Stimulated activated naive CD8-positive, alpha-beta T cell treated with anti-CD3 and anti-CD28 coated beads, Interleukin-15, Interleukin-2, amounts not matched to agents 100 ng/mL and 50 ng/mL, for 24 hours (primary cell): ENCODE data around the gene SIRPD.
"Not testable (repeated sequence)": the region's sequence is repeated elsewhere in the genome, so short reads cannot be mapped to it uniquely, and the experiment has no call there.

Experiments
- H3K27ac Mint-ChIP-seq: one replicate; pipeline ENCODE4 v1.8.0; 2021; ENCODE audit warnings: mild to moderate bottlenecking, mixed read lengths
- H3K27me3 Mint-ChIP-seq: one replicate; pipeline ENCODE4 v1.8.0; 2021; ENCODE audit warnings: mixed read lengths
- H3K36me3 Mint-ChIP-seq: one replicate; pipeline ENCODE4 v1.8.0; 2021; ENCODE audit warnings: low read depth, mixed read lengths
- H3K4me1 Mint-ChIP-seq: one replicate; pipeline ENCODE4 v1.8.0; 2021; ENCODE audit warnings: low read depth, mixed read lengths
- H3K4me3 Mint-ChIP-seq: one replicate; pipeline ENCODE4 v1.8.0; 2021; ENCODE audit warnings: mild to moderate bottlenecking, mixed read lengths
- H3K9me3 Mint-ChIP-seq: one replicate; pipeline ENCODE4 v1.8.0; 2021; ENCODE audit warnings: mixed read lengths

The SIRPD gene

DNA sequence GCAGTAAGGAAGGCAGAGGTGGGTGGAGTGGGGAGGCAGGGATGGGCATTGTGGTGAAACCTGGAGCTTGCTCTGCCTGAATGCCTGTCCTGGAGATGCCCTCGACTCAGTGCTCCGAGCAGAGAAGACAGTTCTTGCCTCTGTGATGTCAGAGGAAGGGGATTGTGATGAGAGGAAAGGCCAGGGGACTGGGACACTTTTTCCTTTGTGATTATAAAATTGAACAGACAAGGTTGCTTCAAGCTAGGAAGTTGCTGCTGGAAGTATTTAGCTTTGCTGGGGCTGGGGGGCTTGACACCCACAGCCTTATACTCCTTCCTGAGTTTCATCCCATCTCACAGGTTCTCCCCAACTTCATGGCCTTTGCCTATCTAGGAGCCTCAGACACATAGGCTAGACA lies at the start of gene SIRPD:
TSS of gene SIRPD (minus strand) at position 101 of the 400 bp plus-strand sequence. CDS start at position 49, 52 bp downstream.
- H3K36me3 Mint-ChIP-seq: peaks cover 1% of the 10 kb centered on the region
- H3K4me1 Mint-ChIP-seq: peaks cover 21% of the 10 kb centered on the region

GRCh38 chr20:1600736-1601135 lies 43.2 kb upstream of the SIRPD start:
- Mint-ChIP-seq H3K4me1 (no peaks in the 10 kb centered on the region), H3K4me3 (no peak overlapping the region), H3K27me3 (no peaks in the 10 kb centered on the region), H3K36me3 (no peaks in the 10 kb centered on the region), H3K9me3 (no peaks in the 10 kb centered on the region), H3K27ac (no peak overlapping the region)

More for the DNA sequence above, at the start of gene SIRPD:
- H3K27me3 Mint-ChIP-seq: no peaks in the 10 kb centered on the region
- H3K4me3 Mint-ChIP-seq: no peak within 1 kb of the TSS
- H3K27ac Mint-ChIP-seq: no peak within 1 kb of the TSS
- peaks cover 9% of the 10 kb centered on the region for H3K9me3 Mint-ChIP-seq

GRCh38 chr20:1595333-1595732 lies 37.8 kb upstream of the SIRPD start:
- no peaks in the 10 kb centered on the region for H3K9me3 Mint-ChIP-seq
- H3K36me3 Mint-ChIP-seq: no peaks in the 10 kb centered on the region
- H3K27me3 Mint-ChIP-seq: no peaks in the 10 kb centered on the region
- no peak overlapping the region for H3K27ac Mint-ChIP-seq
- H3K4me3 Mint-ChIP-seq: no peak overlapping the region
- no peaks in the 10 kb centered on the region for H3K4me1 Mint-ChIP-seq

GRCh38 chr20:1588533-1589460 lies 31.3 kb upstream of the SIRPD start:
- Mint-ChIP-seq H3K27me3 (no peaks in the 10 kb centered on the region), H3K36me3 (no peaks in the 10 kb centered on the region), H3K4me3 (no peak overlapping the region), H3K9me3 (no peaks in the 10 kb centered on the region), H3K4me1 (no peaks in the 10 kb centered on the region), H3K27ac (no peak overlapping the region)

DNA sequence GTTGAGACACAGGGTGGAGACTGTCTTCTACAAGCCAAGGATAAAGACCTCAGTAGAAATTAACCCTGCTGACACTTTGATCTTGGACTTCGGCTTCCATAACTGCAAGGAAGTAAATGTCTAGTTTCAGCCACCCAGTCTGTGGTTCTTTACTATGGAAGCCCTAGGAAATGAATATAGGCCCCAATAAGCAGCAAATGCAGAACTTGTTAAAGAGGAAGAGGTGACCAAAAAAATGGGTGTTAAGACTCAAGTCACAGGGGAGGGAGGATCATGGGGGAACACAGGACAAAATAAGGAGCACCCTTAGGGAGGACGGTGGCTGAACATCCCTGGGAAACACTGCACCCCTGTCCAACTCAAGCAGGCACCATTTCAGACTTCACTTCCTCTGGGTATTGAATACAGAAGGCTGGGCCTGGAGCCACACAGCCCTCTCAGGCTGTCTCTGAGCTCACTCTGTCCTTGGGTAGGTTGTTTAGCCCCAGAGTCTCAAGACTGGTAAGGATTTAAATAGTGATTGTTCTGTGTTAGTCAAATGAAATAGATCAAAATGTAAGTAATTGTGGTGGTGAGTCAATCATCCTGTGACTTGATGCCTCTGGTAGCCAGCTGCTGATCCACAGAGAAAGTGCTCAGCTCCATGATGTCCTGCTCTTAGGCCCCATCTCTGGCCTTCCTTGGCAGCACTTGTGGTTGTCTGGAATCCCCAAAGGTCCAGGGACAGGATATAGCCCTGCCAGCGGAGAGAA lies 30.5 kb upstream of the SIRPD start:
- no peaks in the 10 kb centered on the region for H3K9me3 Mint-ChIP-seq
- H3K4me1 Mint-ChIP-seq: no peaks in the 10 kb centered on the region
- H3K27me3 Mint-ChIP-seq: no peaks in the 10 kb centered on the region
- no peaks in the 10 kb centered on the region for H3K36me3 Mint-ChIP-seq
- H3K4me3 Mint-ChIP-seq: no peak overlapping the region
- H3K27ac Mint-ChIP-seq: no peak overlapping the region

- Mint-ChIP-seq H3K27ac (no peak overlapping the region), H3K4me3 (no peak overlapping the region), H3K27me3 (no peaks in the 10 kb centered on the region), H3K4me1 (peaks cover 20% of the 10 kb centered on the region), H3K36me3 (no peaks in the 10 kb centered on the region), H3K9me3 (no peaks in the 10 kb centered on the region)
Measured at GRCh38 chr20:1579488-1579887, 22.0 kb upstream of the SIRPD start.

DNA sequence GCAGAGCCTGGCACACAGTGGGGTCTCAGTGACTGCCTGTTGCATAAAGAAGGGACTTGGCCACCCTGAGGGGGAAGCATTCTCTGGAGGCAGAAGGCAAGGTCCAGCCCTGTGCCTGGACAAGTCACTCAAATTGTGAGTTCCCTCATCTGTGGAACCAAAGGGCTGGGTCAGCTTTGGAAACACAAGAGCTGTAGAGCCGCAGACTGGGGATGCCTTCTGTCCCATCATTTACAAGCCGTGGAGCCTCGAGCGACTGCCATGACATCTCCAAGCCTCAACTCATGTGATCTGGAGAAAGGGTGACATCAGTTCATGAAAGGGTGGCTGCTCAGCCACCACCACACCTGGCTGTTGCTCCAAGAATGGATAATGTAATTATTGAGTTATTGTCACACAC lies 20.4 kb upstream of the SIRPD start:
- H3K27ac Mint-ChIP-seq: no peak overlapping the region
- no peaks in the 10 kb centered on the region for H3K9me3 Mint-ChIP-seq
- H3K36me3 Mint-ChIP-seq: no peaks in the 10 kb centered on the region
- H3K4me1 Mint-ChIP-seq: peaks cover 20% of the 10 kb centered on the region
- H3K27me3 Mint-ChIP-seq: no peaks in the 10 kb centered on the region
- H3K4me3 Mint-ChIP-seq: no peak overlapping the region

DNA sequence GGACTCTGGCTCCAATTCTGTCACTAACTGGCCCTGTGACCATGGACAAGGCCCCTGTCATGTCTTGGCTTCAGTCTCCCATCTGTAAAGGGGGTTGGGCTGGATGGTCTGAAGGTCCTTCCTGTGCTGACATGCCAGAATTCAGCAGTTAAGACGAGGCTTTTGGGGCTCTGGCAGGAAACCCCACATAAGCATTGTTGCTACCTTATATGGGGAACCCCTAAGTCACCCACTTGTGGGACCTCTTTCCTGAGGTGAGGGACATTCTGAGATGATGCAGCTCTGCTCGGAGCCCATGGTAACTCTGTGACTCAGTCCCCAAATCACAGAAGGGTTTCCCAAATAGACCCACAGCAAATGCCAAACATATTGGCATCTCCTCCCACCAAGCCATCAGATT lies 19.8 kb upstream of the SIRPD start:
- not testable (repeated sequence) for H3K27ac Mint-ChIP-seq, H3K27me3 Mint-ChIP-seq, H3K9me3 Mint-ChIP-seq, H3K36me3 Mint-ChIP-seq, H3K4me3 Mint-ChIP-seq
- H3K4me1 Mint-ChIP-seq: peaks cover 20% of the 10 kb centered on the region

DNA sequence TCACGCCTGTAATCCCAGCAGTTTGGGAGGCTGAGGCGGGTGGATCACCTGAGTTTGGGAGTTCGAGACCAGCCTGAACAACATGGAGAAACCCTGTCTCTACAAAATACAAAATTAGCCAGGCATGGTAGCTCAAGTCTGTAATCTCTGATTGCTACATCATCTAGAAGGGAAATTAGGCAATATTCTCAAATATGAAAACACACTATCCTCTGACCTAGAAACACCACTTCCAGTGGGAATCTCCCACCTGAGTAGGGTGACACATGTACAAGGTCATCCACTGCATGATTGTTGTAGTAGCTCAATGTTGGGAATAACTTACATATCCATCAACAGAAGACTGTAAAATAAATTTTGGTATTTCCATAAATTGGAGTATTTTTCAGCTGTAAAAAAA lies 19.1 kb upstream of the SIRPD start:
- H3K4me1 Mint-ChIP-seq: peaks cover 20% of the 10 kb centered on the region
- H3K9me3 Mint-ChIP-seq: no peaks in the 10 kb centered on the region
- H3K4me3 Mint-ChIP-seq: no peak overlapping the region
- peak overlapping the region; percentile 8 for H3K27ac Mint-ChIP-seq
- no peaks in the 10 kb centered on the region for H3K36me3 Mint-ChIP-seq
- H3K27me3 Mint-ChIP-seq: no peaks in the 10 kb centered on the region

DNA sequence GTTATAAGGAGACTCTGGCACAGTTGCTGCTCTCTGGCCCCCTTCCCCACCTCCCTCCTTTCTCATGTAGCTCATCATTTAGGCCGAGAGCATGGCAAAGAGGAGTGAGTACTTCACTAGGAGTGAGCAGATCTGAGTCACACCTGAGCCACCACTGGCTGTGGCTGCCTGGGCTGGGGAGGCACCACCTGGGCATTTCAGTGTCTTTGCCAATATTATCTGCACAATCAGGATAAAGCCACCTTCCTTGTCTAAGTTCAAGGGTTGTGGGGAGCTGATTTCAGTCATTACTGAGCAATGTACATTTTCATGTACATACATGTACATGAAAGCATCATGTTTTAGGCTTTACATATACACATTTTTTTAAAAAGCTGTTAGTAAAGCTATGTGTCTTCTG lies 18.5 kb upstream of the SIRPD start:
- H3K9me3 Mint-ChIP-seq, H3K27ac Mint-ChIP-seq, H3K36me3 Mint-ChIP-seq, H3K27me3 Mint-ChIP-seq, H3K4me3 Mint-ChIP-seq: not testable (repeated sequence)
- H3K4me1 Mint-ChIP-seq: peaks cover 20% of the 10 kb centered on the region

- H3K4me3 Mint-ChIP-seq, H3K27me3 Mint-ChIP-seq, H3K27ac Mint-ChIP-seq, H3K36me3 Mint-ChIP-seq, H3K9me3 Mint-ChIP-seq: not testable (repeated sequence)
- H3K4me1 Mint-ChIP-seq: peaks cover 13% of the 10 kb centered on the region
Measured at GRCh38 chr20:1571583-1571982, 14.1 kb upstream of the SIRPD start.

DNA sequence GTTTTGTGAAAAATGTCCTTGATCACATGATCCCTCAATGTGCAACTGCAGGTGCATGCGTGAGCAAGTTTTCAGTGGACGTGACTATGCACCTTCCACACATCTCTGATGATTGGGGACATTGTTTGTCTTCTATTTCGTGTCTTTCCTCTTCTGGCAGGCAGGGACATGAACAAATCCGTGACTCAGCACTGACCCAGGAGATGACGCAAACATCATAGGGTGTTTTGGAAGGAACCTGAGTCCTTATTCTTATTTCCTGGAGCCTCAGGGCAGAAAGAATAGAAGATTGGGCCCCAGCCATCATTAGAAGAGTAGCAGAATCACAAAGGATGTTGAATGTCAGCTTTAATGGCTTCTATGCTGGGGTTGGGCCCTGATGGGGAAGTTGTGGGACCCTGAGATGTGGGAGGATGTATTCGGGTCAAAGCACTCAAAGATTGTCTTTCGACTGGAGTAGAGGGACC lies 11.9 kb upstream of the SIRPD start:
- Mint-ChIP-seq H3K36me3 (peaks cover 13% of the 10 kb centered on the region), H3K27ac (no peak overlapping the region), H3K4me3 (no peak overlapping the region), H3K4me1 (peaks cover 7% of the 10 kb centered on the region), H3K9me3 (no peaks in the 10 kb centered on the region), H3K27me3 (no peaks in the 10 kb centered on the region)

DNA sequence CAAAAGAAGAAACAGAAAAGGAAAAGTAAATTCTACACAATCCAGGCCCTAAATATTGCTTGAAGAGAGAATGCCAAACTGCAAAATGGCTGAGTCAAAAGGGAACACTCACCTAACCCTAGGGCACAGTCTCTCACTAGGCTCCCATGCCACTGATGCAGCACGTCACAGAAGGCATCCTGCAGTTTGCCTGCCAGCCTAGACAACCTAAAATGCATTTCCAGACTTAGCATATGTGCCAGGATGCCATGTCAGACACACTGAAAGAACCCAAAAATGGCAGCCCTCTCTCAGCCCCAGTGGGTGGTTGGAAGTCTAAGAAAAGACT lies 10.6 kb upstream of the SIRPD start:
- Mint-ChIP-seq H3K27me3 (no peaks in the 10 kb centered on the region), H3K4me1 (peaks cover 7% of the 10 kb centered on the region), H3K9me3 (peaks cover 5% of the 10 kb centered on the region), H3K4me3 (no peak overlapping the region), H3K27ac (no peak overlapping the region), H3K36me3 (peaks cover 24% of the 10 kb centered on the region)

GRCh38 chr20:1567392-1568162 lies 10.1 kb upstream of the SIRPD start:
- H3K9me3 Mint-ChIP-seq: peaks cover 9% of the 10 kb centered on the region
- peaks cover 11% of the 10 kb centered on the region for H3K4me1 Mint-ChIP-seq
- H3K27ac Mint-ChIP-seq: peak overlapping the region; percentile 15
- H3K27me3 Mint-ChIP-seq: no peaks in the 10 kb centered on the region
- peaks cover 29% of the 10 kb centered on the region for H3K36me3 Mint-ChIP-seq
- no peak overlapping the region for H3K4me3 Mint-ChIP-seq

DNA sequence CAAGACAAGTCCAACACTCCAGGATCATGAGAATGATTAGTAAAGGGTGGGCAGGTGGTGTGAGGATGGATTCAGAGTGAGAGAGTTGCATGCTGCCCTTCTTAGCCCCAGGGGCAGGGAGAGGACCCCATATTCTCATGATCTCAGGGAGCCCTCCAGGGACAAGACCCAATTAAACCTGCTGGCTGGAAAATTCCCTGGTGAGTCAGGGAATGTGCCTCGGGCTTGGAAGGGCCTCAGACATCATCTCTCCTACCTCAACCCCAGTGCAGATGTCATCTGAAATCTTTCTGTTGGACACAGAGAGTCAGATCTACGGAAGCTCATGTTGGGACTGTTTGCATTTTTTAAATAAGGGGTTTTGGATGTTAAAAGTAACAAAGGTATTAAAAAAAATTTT lies 9.2 kb upstream of the SIRPD start:
- peaks cover 30% of the 10 kb centered on the region for H3K36me3 Mint-ChIP-seq
- no peak overlapping the region for H3K4me3 Mint-ChIP-seq
- H3K27me3 Mint-ChIP-seq: no peaks in the 10 kb centered on the region
- H3K27ac Mint-ChIP-seq: no peak overlapping the region
- peaks cover 12% of the 10 kb centered on the region for H3K9me3 Mint-ChIP-seq
- H3K4me1 Mint-ChIP-seq: peaks cover 19% of the 10 kb centered on the region
